Measurements from ENCODE around the gene RPP25L. TPM values are rescaled to one million over a fixed set of nuclear protein-coding genes. Genes with fewer than 3 reads are reported as not detected.

RPP25L gene, protein sequence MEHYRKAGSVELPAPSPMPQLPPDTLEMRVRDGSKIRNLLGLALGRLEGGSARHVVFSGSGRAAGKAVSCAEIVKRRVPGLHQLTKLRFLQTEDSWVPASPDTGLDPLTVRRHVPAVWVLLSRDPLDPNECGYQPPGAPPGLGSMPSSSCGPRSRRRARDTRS
- total RNA-seq, result 10 to 100 TPM; 22.7 to 26.8 TPM

DNA sequence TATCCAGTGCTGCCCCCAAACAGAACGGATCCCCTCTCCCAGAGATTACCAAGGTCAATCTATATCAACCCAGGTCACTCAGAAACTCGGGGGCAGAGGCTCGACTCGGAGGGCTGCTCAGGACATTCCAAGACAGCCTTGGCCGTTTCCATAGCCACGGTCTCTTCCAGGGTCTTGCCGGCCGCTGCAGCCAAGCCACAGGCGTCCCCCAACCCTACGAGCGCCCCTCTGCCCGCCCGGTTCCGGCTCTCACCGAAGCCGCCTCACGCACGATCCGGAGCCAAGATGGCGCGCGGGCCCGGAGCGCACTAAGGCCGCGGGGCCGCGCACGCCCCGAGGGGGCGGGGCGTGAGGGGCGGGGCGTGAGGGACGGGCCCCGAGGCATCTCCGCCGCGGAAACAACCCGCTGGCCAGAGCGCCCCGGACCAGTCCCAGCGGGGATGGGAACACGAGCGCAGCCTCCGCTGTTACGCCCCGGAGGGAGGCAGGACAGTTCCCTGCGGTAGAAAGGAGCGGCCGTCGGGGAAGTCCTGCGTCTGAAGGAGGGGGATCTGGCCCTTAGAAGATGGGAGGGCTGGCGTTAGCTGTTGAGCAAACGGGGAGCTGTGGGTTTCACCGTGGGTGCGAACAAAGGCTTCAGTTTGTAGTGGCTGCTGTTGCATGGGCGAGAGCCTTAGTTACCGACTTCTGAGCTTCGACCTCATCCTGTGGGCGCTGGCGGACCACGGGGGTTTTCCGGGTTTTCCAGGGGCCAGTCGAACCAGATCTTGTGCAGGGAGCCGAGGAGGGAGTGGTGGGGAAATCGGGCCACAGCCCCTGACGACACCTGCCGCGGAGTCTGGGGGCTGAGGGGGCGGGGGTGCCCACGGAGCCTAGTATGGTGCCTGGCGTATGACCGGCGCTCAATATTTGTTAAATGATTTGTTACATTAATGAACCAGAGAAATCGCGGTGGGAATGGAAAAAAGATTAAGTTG, at the start of gene RPP25L:
TSS of gene RPP25L (minus strand) at position 287 of the 977 bp plus-strand sequence. CDS start 801 bp downstream, outside the sequence.
- H3K4me3 Mint-ChIP-seq, result peak within 1 kb of the TSS; percentile 92
- peak; percentile 83 for DNase-seq
- ChIA-PET POLR2A (no interaction called here), CTCF (interaction anchor here (0.7 to 8.2 kb wide), 6 partner anchors 8 to 166 kb away, joined by 3 to 60 read pairs (median 3); partner anchors contain the start of genes ARID3C, DCTN3 and SIGMAR1)
- peaks cover 23% of the 10 kb centered on the region for H3K4me1 Mint-ChIP-seq
- peak within 1 kb of the TSS; percentile 96 for H3K27ac Mint-ChIP-seq
- H3K27me3 Mint-ChIP-seq, result no peaks in the 10 kb centered on the region
- peaks cover 13% of the 10 kb centered on the region for H3K36me3 Mint-ChIP-seq (ENCODE audit: low read depth)
- H3K9me3 Mint-ChIP-seq, result no peaks in the 10 kb centered on the region

DNA sequence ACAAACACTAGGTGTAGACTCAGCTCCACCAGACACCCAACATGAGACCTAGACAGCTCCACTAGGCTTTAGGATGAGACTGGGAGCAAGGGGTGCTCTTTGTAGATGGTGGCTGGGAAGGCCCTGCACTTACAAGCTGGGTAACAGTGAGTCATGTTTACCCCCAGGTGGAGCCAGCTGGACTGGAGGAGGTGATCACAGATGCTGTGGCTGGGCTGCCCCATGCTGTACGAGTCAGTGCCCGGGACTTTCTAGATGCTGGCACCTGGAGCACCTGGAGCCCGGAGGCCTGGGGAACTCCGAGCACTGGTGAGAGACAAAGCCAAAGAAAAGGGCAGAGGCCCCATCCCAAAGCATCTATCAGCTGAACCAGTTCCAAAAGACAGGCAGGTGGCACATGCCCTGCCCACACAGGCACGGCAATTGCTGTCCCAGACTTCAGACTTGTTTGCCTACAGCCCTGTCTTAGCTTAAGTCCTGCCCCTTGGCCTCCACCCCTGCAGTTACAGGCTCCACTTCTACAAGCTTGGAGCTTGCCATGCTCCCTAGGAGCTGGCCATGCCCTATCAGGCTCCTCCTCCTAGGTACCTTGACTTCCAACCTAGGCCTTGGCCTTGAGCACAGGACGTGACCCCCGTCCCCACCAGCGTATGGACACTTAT, 47.8 kb upstream of the RPP25L start:
- no peak for DNase-seq
- Mint-ChIP-seq H3K4me1 (peaks cover 35% of the 10 kb centered on the region), H3K9me3 (no peaks in the 10 kb centered on the region), H3K27ac (no peak overlapping the region), H3K27me3 (no peaks in the 10 kb centered on the region), H3K36me3 (ENCODE audit: low read depth) (peaks cover 24% of the 10 kb centered on the region), H3K4me3 (no peak overlapping the region)
- CTCF ChIA-PET, result interaction anchor here (0.9 to 2.2 kb wide), 5 partner anchors 9 to 26 kb away, joined by 3 to 13 read pairs (median 6); partner anchors contain the start of genes GALT and SIGMAR1
- POLR2A ChIA-PET, result no interaction called here

DNA sequence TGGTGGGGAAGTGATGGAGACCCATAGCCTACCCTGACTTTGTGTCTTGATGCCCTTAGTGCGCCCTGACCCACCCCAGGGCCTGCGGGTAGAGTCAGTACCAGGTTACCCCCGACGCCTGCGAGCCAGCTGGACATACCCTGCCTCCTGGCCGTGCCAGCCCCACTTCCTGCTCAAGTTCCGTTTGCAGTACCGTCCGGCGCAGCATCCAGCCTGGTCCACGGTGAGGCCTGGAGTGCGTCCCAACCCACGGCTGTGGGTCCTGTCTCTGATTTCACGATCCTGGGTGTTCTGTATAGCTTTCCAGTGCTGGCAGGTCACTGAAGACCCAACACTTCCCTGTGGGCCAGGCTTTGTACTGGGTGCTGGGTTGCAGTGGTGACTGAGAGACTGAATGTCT, 46.6 kb upstream of the RPP25L start:
- H3K36me3 Mint-ChIP-seq (ENCODE audit: low read depth), result peaks cover 22% of the 10 kb centered on the region
- peaks cover 23% of the 10 kb centered on the region for H3K4me1 Mint-ChIP-seq
- no peak overlapping the region for H3K27ac Mint-ChIP-seq
- no peak overlapping the region for H3K4me3 Mint-ChIP-seq
- no peak for DNase-seq
- CTCF ChIA-PET, result no interaction called here
- H3K27me3 Mint-ChIP-seq, result no peaks in the 10 kb centered on the region
- no peaks in the 10 kb centered on the region for H3K9me3 Mint-ChIP-seq
- POLR2A ChIA-PET, result no interaction called here

DNA sequence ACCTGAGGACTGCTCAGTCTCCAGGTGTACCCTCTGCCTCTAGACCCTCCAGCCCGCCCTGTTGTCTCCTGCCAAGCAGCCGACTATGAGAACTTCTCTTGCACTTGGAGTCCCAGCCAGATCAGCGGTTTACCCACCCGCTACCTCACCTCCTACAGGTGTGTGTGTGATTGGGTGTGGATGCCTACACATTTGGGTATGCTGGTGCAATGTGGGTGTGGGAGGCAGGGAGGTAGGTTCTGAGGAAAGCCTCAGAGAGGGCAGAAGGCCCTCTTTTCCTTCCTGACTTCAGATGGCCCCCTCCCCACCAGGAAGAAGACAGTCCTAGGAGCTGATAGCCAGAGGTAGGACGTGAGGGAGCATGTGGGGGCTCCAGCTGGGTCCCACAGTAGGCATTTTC, 45.1 kb upstream of the RPP25L start:
- Mint-ChIP-seq H3K36me3 (ENCODE audit: low read depth) (peaks cover 16% of the 10 kb centered on the region), H3K27me3 (no peaks in the 10 kb centered on the region), H3K27ac (no peak overlapping the region), H3K4me3 (no peak overlapping the region), H3K9me3 (no peaks in the 10 kb centered on the region), H3K4me1 (peaks cover 21% of the 10 kb centered on the region)
- ChIA-PET POLR2A (no interaction called here), CTCF (interaction anchor here (1.1 to 1.6 kb wide), 3 partner anchors 10 to 23 kb away, joined by 3 to 9 read pairs (median 3); partner anchors contain the start of gene GALT)
- DNase-seq, result no peak

DNA sequence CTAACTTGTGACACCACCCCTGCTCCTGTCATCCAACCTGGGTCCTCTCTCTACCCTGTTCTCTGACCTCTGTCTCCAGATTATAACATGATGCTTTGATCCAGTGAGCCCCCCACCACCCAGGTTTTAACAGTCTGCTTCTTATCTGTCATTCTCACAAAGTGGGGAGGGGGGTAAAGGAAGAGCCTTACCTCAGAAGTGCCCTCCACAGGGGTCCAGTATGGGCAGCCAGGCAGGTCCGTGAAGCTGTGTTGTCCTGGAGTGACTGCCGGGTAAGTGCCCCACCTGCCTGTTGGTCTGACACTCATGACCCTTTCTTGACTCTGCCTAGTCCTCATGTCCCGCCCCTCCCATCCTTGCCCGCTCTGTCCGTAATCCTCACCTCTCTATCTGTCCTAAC, 43.5 kb upstream of the RPP25L start:
- Mint-ChIP-seq H3K27me3 (no peaks in the 10 kb centered on the region), H3K4me1 (peaks cover 22% of the 10 kb centered on the region), H3K36me3 (ENCODE audit: low read depth) (peaks cover 13% of the 10 kb centered on the region), H3K9me3 (no peaks in the 10 kb centered on the region), H3K4me3 (no peak overlapping the region), H3K27ac (no peak overlapping the region)
- ChIA-PET POLR2A (no interaction called here), CTCF (interaction anchor here (0.6 to 1.6 kb wide), 3 partner anchors 9 to 63 kb away, joined by 3 to 9 read pairs (median 3); partner anchors contain the start of gene GALT)
- DNase-seq, result no peak

DNA sequence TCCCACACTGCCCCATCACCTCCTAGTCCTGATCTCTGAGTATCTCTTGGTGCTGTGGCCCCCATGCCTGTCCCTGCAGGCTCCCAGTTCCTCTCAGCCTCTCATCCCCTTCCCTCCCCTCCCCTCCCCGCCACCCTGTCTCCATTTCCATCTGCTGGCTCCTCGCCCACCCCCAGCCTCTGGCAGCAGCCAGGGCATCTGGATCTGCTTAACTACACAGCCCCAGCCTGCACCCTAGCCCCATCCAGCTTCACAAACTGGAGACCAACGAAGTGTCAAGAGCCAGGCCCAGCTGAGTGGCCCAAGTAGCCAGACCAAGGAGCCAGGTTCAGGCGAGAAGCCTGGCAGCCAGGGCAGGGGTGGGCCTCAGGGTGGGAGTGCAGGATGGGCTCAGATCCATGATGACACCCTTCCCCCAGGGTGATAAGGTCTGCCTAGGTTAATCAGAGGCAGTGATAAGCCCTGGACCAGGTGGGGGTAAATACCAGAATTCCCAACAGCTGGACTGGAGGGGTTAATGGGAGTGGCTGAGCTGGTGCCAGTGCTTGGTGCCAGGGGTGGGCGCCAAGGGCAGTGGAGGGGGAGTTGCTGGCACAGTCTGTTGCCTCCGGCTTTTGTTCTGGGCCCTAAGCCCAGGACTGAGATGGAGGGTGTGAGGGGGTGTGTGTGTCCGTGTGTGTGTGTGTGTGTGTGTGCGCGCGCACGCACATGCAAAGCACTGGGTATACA, 42.6 kb upstream of the RPP25L start:
- ChIA-PET CTCF (no interaction called here), POLR2A (interaction anchor here (0.5 kb wide), 1 partner anchor 1292 kb away, joined by 4 read pairs; no protein-coding TSS in a partner anchor)
- H3K9me3 Mint-ChIP-seq, result no peaks in the 10 kb centered on the region
- H3K4me1 Mint-ChIP-seq, result peaks cover 27% of the 10 kb centered on the region
- H3K4me3 Mint-ChIP-seq, result no peak overlapping the region
- H3K27me3 Mint-ChIP-seq, result no peaks in the 10 kb centered on the region
- peak overlapping the region; percentile 33 for H3K27ac Mint-ChIP-seq
- no peak for DNase-seq
- peaks cover 17% of the 10 kb centered on the region for H3K36me3 Mint-ChIP-seq (ENCODE audit: low read depth)

DNA sequence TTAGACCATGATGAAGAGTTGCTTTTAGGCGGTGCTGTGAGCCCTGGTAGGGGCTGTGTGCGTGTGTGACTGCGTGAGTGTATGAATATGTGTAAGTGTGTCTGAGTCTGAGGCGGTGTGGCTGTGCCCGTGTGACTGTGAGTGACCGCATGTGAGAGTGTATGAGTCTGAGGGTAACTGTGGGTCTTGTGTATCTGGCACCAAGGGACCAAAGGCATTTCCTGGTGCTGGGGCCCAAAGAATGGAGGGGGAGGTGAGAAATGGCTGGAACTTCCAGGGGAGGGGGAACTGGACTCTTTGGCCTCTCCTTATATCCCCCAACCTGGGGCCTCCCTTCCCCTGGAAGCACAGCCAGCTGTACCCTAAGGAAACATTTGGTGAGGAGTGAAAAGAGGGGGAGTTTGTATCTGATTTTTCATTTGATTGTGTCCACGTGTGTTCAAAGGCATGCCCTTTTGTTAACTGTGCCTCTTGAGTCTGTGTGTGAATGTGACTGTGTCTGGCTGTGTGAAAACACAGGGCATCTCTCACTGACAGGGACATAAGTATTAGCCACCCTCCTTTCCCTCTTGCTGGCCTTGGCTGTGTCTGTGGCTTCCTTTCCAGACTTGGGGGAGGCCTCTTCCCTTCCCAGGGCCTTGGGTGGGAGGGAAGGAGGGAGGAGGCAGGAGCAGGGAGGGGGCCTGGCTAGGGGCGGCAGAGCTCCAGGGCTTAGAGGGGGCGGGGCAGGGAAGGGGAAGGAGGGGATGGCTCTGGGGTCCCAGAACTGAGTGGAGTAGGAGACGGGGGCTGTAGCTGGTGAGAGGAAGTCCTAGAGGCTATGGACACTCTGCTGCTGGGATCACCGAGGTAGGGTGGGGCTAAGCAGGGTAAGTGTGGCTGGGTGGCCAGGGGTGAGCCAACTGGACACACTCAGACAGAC, 41.5 kb upstream of the RPP25L start:
- DNase-seq, result no peak
- Mint-ChIP-seq H3K36me3 (ENCODE audit: low read depth) (peaks cover 27% of the 10 kb centered on the region), H3K27me3 (no peaks in the 10 kb centered on the region), H3K4me3 (no peak overlapping the region), H3K4me1 (peaks cover 38% of the 10 kb centered on the region), H3K27ac (no peak overlapping the region), H3K9me3 (no peaks in the 10 kb centered on the region)
- ChIA-PET POLR2A (interaction anchor here (0.5 kb wide), 1 partner anchor 1293 kb away, joined by 4 read pairs; no protein-coding TSS in a partner anchor), CTCF (interaction anchor here (0.7 kb wide), 1 partner anchor 16 kb away, joined by 3 read pairs; the partner anchor contains the start of gene SIGMAR1)

DNA sequence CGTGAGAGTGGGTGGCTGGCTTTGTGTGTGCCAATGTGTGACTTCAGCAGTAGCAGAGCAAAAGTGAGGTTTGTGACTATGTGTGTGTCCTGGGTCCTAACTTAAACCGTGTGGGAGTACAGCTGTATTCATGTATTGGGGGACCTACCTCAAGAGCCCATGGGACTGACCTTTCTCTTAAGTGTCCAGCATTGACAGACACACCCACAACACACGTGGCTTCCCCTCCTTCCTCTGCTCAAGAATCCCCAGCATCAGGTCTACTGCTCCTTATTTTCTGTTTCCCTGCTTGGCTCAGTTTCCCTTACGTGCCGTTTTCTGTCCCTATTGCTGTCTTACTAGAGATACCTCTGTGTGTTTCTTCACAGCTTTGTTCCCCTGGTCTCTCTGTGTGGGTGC, 40.7 kb upstream of the RPP25L start:
- DNase-seq, result no peak
- POLR2A ChIA-PET, result no interaction called here
- CTCF ChIA-PET, result interaction anchor here (0.7 kb wide), 1 partner anchor 15 kb away, joined by 3 read pairs; the partner anchor contains the start of gene SIGMAR1
- peaks cover 36% of the 10 kb centered on the region for H3K36me3 Mint-ChIP-seq (ENCODE audit: low read depth)
- H3K4me3 Mint-ChIP-seq, result no peak overlapping the region
- H3K9me3 Mint-ChIP-seq, result no peaks in the 10 kb centered on the region
- H3K27me3 Mint-ChIP-seq, result no peaks in the 10 kb centered on the region
- peaks cover 46% of the 10 kb centered on the region for H3K4me1 Mint-ChIP-seq
- no peak overlapping the region for H3K27ac Mint-ChIP-seq

DNA sequence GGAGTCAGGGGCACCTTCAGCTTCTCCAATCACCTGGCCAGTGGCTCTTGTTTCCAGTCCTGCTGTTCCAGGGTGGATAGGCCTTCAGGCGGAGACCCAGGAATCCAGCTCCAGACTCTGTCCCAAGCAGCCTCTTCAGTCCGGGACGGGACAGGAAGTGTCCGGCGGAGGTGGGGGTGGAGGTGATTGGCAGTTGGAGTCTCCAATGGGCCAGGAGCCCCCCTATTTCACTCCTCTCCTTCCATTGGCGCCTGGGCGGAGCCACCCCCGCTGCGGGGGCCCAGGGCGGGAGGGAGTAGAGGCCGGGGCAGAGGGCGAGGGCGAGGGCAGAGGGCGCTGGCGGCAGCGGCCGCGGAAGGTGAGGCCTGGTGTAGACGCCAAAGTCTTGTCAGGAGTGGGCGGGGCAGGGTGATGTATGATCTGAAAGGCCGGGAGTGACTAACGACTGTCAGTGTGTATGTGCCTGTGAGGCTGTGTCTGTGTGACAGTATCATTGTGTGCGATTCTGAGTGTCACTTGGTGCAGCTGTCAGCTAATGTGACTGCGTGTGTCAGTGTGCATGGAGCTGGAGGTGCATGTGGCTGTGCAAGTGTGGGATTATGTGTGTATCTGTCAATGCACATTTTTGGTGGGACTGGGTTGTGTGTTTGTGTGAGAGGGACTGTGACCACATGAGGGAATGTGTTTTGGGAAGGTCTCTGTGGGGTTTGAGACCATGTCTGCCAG, 40.1 kb upstream of the RPP25L start, which contains the start of gene IL11RA:
TSS of gene IL11RA (plus strand) at position 310 of the 726 bp plus-strand sequence. CDS start 3,033 bp downstream, outside the sequence.
- CTCF ChIA-PET, result no interaction called here
- Mint-ChIP-seq H3K27me3 (no peaks in the 10 kb centered on the region), H3K27ac (peak within 1 kb of the TSS; percentile 3), H3K4me1 (peaks cover 51% of the 10 kb centered on the region), H3K36me3 (ENCODE audit: low read depth) (peaks cover 41% of the 10 kb centered on the region), H3K4me3 (no peak within 1 kb of the TSS), H3K9me3 (no peaks in the 10 kb centered on the region)
- POLR2A ChIA-PET, result no interaction called here
- DNase-seq, result peak; percentile 34

DNA sequence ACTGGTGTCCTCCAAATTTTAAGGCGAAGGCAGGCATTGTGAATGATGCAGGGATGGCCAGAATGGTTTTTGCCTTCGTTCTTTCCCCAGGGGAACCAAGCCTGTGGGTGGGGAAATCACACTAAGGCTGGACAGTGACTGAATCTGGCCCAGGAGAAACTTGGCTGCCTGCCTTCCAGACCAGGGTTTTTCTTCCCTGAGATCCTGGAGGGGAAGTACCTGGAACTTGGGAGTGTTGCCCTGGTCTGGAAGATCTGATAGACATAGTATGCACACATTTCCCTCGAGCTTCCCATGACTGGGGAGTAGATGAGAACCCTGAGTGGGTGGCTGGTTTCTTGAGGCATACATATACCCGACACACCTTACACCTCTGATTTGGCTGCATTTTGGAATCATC, 39.4 kb upstream of the RPP25L start:
- Mint-ChIP-seq H3K36me3 (ENCODE audit: low read depth) (peaks cover 43% of the 10 kb centered on the region), H3K4me1 (peaks cover 54% of the 10 kb centered on the region), H3K9me3 (no peaks in the 10 kb centered on the region), H3K27me3 (no peaks in the 10 kb centered on the region), H3K27ac (no peak overlapping the region), H3K4me3 (no peak overlapping the region)
- no peak for DNase-seq
- CTCF ChIA-PET, result interaction anchor here (0.5 kb wide), 1 partner anchor 126 kb away, joined by 4 read pairs; no protein-coding TSS in a partner anchor
- POLR2A ChIA-PET, result no interaction called here

DNA sequence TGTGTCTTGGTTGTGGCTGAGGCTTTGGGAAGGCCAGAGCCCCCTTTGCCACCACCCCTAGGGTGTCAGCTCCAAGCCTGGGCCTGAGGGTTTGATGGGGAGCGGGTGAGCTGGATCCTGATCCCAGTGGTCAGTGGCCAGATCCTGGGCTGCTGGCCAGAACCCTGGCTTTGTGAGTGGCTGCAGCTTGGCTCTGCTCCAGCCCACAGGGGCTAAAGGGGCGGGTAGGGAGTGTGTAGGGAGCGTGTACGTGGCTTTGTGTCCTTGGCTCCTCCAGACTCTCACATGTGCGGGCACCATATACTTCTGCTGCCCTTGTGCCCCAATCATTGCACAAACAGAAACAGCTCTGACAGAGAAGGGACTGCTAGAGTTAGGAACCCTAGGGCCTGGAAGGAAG, 38.9 kb upstream of the RPP25L start:
- no peak overlapping the region for H3K27ac Mint-ChIP-seq
- no peaks in the 10 kb centered on the region for H3K9me3 Mint-ChIP-seq
- H3K36me3 Mint-ChIP-seq (ENCODE audit: low read depth), result peaks cover 43% of the 10 kb centered on the region
- no peak for DNase-seq
- H3K4me1 Mint-ChIP-seq, result peaks cover 59% of the 10 kb centered on the region
- H3K27me3 Mint-ChIP-seq, result no peaks in the 10 kb centered on the region
- ChIA-PET POLR2A (no interaction called here), CTCF (interaction anchor here (0.5 to 2.8 kb wide), 5 partner anchors 8 to 196 kb away, joined by 4 to 9 read pairs (median 6); no protein-coding TSS in a partner anchor)
- H3K4me3 Mint-ChIP-seq, result no peak overlapping the region
